Stimulated activated CD4-positive, alpha-beta T cell treated with anti-CD3 and anti-CD28 coated beads, Interleukin-1b, Interleukin-23, amount 100 ng/mL, for 4 hours (primary cell): Measurements from ENCODE around the gene FRMD5.
A peak's percentile ranks its signal among the peaks of the same experiment; 100 is the strongest.

Experiments
- DNase-seq, 2 donors: peaks; one replicate each; pipeline ENCODE4 v3.0.0-alpha.2; 2020; ENCODE audit warnings: low read depth in 2 of 2

The FRMD5 gene

DNA sequence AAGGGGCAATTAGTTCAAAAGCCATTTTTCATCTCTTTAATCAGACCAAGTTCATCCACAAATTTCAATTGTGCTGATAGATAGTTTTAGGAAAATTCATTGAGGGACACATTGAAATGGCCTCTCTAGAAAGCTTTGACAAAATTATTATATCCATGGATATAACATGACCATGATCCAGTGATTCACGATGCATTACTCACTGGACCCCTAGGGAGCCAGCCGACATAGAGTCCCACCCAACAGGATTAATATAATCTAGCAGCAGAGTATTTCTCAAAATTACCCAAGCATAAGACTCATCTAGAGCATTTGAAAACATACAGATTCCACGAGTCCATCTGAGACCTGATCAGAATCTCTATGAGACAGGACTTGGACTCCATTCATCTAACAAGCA lies 100.3 kb downstream of the FRMD5 start:
- no peak for DNase-seq

DNA sequence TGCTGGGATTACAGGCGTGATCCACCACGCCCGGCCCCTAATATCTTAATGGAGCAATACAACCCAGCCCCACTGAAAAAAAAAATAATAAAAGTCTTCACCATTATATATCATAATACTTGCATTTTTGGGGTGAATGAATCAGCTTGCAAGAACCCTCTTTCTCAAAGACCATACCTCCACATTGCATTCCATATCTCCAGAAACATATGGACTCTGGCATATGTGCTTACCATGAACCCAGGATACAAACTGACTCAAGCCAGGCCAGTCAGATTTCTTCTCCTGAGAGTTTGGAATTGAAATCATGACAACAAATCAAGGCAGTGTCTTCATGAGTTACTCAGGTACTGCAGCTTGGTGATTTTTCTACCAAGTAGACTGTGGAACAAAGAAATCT lies 101.2 kb downstream of the FRMD5 start:
- no peak for DNase-seq

DNA sequence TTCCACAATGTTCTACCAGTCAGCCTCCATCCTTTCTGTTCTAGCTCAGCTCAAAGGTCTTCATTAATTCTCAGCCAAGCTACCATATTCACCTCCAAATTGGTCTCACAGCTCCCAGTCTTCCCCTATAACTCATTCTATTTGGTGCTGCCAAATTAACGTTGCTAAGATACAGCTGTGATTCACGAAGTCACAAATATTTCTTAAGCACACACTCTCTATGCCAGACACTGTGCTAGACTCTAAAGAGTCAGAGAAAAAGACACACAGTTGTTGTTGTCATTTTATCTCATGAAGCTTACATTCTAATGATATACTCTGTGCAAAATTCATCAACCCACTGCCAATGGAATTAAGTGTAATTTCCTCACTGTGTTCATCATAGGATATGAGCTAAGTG lies 102.8 kb downstream of the FRMD5 start:
- no peak for DNase-seq

DNA sequence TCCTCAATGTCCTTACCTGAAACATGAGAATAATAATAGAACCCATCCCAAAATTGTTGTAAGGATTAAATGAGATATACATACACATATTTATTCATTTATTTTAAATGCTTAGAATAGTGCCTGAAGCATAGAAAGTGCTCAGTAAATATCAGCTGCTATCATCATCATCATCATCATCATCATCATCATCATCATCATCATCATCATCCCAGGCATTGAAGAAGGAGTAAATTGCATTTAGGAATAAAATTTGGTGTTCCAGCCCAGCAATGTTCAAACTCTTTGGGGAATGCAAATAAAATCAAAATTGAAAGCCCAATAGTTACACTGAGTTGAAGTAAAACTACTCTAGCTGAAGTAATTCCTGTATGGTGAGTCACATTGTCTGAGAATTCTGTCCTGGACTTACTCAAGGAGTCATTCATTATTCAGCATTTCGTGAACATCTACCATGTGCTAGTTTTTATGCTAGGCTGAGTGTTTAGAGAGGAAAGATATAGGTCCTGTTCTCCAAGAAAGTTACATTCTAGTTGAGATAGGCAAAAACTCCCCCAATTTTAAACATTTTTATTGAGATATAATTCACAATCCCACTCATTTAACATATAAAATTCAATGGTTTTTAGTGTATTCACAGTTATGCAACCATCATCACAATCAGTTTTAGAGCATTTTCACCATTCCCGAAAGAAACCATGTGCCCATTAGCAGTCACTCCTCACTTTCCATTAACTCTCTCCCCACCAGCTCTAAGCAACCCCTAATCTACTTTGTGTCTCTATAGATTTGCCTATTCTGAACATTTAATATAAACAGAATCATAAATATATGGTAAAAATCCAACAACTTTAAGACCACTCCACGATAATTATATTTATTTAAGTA lies 107.2 kb downstream of the FRMD5 start:
- no peak for DNase-seq

DNA sequence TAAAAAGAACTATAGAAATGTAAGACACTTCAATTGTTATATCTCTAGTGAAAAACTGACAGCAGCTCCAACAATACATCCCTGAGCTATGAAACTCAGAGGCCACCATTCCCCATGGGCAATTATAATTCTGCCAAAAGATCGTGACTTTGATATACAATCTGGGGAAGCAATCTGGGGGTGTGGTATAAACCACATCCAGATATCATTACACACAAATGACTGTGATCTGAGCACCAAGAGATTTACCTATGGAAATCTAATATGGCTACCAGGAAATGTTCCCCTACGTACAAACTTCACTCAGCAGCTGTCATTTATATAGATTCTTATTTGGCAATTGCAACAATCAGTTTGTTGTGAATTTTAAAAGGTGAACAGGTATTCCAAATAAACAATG lies 110.3 kb downstream of the FRMD5 start:
- DNase-seq: no peak

DNA sequence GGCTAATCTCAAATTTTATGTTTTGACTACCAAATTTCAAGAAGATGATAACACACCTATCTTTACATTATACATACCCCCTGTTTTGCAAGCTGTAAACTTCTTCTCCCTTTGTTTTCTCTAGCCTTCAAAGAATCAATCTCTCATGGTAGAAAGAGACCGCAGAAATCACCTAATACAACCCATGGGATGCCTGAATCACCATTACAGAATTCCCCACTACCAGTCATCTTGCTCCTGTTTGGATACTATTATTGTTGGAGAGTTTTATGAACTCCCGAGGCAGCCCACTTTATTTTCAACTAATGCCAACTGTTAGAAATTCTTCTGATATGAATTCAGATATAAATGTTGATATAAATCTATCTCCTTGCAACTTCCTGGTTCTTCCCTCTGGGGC lies 110.9 kb downstream of the FRMD5 start:
- no peak for DNase-seq

DNA sequence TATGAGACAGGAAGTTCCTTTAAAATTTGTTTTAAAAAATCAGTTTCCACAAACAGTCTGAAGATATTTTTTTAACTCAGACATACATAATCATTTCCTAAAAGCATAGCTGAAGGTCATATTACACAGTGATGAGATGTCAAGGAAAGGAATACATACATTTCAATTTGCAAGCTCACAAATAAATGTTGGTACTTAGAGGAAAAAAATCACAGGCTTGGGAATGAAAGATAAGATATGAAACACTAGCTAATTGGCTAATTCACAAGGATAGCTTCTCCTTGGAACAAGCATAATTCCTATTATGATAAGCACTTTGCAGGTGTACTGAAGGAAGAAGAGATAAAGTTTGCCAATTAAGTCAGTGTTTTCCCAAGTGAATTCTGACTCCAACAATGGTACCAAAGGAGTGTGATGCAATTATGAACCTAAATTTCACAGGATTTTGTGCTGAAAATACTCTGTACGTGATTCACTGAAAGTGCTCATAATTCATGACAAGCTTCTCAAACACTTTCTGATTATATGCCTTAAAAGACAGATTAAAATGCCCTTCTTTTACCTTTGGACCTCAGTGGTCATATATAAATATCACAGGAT lies 112.4 kb downstream of the FRMD5 start:
- no peak for DNase-seq

DNA sequence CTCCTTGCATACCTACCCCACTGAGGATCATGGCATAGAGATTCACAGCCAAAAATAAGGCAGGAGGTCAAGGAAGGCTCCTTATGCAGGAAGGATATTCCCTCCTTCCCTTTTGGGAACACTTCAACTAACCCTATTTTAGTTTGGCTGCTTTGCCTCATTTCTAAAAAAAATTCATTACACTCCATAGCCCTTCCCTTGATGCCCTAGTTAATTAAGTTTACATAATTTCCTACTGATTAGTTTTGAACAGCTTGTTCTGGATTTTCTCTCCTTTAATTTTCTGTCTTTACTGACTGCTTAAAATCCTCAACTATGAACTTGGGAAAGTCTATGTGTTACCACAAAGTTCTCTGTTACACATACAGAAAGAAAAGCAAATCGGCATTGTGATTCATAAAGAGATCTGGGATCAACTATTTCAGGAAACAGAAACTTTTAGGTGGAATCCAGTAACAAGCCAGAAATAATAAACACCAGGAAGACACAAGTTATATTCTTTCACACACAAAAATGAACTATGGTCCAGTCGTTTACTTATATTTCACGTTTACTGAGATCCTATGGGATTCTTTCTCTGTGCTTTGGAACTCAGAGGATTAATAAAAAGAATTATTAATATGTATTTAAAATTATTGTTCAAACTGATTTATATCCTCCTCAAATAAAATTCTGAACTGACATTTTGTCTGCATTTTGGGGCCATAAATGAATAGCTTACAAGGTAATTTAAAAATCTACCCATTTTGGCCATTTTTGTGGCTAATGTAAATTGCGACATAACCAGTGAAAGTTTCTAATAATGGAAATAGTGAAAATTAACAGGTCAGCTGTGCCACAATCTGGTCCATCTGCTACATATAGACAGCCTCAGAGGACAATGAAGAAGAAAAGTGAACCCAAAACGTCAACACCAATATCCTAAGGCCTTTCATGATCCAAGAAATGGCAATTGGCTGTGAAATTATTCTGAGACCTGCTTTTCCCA lies 113.8 kb downstream of the FRMD5 start:
- DNase-seq: no peak

DNA sequence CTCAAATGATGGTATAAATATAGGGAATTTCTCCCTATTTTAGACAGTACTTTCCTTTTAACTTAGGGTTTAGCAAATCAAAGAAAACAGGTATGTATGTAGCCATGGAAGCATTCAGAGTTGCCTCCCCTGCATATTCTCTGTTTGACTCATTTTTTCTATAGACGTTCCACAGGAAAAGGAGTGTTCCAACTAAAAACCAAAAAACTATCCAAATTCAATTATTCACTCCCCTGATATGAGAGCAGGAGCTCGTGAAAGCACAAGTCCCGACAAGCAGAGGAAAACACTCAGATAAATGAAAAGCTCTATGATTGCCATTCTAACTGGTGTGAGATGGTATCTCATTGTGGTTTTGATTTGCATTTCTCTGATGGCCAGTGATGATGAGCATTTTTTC lies 119.5 kb downstream of the FRMD5 start:
- no peak for DNase-seq

DNA sequence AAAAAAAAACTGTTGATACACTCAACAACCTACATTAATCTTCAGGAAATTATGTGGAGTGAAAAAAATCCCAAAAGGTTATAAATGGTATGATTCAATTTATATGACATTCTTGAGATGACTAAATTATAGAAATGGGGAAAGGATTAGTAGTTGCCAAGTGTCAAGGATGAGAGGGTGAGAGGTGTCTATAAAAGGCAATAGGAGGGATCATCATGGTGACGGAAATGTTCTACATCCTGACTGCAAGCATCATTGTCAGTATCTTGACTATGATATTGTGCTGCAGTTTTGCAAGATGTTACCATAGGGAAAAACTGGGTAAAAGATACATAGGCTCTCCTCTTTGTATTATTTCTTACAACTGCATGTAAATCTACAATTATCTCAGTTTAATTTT lies 125.6 kb downstream of the FRMD5 start:
- DNase-seq: no peak

DNA sequence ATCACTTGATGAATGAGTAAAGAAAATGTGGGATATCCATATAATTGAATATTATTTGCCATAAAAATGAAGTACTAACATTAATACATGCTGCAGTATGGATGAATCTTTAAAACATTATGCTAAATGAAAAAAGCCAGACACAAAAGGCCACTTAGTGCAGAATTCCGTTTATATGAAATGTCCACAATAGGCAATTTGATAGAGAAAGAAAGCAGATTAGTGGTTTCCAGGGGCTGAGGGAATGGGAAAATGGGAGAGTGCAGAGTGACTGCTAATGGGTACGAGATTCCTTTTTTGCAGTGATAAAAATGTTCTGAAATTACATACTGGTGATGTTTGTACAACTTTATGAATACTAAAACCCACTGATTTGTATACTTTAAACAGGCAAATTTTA lies 126.7 kb downstream of the FRMD5 start:
- DNase-seq: no peak

DNA sequence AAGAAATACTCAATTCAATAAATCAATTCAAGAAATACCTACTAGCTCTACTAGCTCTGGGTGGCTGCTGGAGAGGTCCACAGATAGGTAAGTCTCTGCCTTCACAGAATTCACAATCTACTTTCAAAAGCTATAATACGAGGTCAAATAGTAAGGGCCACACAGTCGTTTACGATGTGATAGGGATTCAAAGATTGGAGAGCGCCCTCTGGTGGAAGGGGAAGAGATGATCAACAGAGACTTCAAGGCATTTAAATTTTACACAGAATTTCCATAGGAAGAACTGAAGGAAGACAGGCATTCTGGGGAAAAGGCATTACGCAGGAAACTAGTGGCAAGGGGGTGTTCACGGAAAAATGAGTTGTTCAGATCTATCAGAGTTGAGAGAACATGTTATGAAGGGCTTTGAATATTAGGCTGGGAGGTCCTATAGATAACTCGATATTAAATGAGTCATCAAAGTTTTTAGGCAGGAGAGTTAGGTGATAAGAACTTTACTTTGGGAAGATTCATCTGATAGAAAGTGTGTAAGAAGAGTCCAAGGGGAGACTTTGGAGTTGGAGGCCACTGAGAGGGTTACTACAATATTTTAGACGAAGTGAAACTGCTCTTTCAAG lies 128.8 kb downstream of the FRMD5 start:
- peak; percentile 1 to 51 for DNase-seq

DNA sequence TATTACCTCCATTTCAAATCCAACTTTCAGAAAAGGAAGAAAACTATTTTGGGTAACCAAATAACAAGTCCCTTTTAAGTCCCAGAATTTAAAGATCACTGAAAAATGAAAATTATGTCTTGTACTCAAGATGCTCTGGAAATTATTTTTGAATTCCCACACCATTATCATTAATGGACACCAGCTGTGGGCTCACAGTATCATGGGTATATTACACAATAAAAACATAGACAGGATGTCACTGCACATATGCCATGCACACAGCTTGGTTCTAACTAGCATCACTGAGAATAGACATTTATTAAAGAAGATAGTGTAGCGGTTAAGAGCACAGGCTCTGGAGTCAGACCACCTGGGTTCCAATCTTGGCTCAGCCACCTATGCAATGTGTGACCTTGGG lies 130.4 kb downstream of the FRMD5 start:
- no peak for DNase-seq

DNA sequence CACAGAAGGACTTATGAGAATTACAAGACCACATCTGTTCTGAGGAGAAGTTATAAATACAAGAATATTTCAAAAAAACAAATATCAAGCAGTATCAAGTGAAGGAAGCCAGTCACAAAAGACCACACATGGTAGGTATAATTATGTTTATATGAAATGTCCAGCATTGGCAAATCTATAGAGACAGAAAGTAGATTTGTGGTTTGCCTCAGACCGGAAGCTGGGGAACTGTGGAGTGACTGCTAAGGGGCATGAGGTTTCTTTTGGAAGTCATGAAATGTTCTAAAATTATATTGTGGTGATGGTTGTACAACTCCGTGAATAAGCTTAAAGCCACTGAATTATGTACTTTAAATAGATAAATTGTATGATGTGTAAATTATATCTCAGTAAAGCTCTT lies 136.9 kb downstream of the FRMD5 start:
- DNase-seq: no peak

DNA sequence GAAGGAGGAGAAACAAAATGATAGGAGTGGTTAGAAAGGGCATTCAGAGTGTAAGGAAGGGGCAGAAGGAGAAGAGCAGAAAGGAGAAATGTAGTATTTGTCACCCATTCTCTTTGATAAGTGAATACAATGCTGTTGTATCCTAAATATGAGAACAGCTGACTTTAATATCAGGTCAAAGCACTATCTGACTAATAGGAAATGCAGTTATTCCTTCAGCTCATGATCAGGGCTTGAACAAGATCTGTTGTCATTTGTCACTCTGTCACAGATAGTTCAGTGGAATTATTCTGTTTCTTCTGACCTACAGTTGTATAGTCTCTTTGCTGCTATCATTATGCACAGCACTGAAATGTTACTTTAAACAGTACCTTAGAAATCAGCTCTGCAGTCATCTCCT lies 149.4 kb downstream of the FRMD5 start:
- no peak for DNase-seq

DNA sequence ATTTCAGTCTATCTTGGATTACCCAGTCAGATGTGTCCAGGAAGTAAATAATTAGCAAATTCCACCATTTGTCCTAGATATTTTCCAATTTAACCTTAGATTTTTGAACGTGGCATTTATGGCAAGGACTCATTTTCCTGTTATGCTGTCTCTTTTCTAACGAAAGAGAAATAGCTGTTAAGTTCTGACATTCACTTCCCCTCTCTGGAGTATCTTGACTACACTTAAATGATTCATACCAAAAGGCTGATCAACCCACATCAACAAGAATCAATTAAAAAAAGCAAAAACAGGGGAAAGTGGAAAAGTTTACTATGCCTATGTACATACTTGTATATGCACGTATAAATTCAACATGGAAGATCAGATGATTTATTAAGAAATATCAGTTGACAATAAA lies 149.9 kb downstream of the FRMD5 start:
- DNase-seq: no peak

DNA sequence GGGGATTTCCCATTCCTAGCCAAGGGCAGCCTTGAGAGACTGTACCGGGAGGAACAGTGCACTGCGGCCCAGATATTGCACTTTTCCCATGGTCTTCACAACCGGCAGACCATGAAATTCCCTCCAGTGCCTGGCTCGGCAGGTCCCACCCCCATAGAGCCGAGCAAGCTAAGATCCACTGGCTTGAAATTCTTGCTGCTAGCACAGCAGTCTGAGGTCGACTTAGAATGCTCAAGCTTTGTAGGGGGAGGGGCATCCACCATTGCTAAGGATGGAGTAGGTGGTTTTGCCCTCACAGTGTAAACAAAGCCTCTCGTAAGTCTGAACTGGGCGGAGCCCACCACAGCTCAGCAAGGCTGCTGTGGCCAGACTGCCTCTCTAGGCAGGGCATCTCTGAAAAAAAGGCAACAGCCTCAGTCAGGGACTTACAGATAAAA lies 156.3 kb downstream of the FRMD5 start:
- no peak for DNase-seq

DNA sequence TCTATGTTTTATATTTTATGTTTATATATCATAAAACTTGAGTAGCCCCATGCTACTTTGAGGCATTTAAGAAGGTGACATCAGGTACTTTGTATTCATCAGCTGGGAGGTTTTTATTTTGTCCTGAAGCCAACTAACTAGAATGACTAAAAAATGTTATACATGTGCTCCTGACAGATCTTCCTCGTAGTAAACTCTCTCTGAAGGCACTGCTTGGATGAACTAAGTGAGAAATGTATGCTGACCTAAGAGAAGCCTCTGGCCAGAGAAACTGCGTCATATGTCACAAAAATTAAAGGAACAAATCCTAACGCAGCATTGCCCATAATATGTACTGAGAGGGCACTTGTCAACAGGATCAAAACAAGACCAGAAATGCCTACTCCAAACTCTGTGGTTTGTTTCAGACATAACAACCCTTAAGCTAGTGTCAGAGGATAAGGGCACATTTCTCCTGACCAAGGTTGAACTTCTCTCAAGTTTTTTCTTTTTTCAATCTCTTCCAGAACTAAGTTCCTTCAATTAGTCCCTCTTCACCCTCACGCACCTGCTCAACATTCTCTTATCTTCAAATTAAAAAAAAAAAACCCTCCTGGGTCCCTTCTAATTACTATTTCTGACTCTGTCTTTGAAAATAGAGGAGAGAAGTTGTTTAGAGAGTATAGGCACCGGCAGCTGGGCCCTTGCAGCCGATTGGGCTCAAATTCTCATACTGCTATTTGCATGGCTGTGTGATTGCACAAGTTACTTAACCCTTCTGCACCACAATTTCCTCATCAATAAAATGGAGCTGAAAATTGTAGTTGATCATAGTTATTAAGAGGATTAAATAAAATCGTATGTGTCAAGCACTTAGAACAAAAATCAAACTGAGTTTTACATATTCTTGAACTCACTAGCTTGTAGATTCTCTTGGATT lies 159.0 kb downstream of the FRMD5 start:
- no peak for DNase-seq

DNA sequence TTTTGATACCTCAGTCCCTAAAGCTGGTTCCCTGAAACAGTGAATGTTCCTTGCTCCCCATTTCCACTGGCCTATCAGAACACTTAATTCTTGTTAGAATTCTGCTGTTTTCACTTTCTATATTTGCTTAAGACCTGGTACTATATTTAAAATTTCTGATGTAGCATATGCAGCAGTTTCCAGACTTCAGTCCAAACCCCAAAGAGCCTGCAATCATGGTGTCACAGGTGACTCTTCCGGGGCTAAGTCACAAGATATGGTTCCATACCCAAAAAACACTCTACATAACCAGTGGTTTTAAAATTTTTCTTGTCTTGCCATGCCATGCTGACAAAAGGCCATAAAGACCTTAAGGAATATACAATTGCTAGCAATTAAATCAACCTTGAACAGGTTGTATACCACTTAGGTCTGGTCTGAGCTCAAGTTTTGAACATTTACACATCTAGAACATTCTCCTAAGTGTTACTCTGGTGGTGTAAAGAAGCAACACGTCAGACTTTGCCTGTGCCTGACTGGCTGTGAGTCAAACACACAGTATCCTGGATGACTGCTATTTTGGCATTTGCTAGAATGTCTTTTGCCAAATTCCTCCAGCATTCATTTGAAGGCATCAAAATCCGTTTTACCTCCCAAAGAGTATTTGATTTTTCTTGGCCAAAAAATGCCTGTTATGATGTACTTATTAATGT lies 160.0 kb downstream of the FRMD5 start:
- DNase-seq: no peak

DNA sequence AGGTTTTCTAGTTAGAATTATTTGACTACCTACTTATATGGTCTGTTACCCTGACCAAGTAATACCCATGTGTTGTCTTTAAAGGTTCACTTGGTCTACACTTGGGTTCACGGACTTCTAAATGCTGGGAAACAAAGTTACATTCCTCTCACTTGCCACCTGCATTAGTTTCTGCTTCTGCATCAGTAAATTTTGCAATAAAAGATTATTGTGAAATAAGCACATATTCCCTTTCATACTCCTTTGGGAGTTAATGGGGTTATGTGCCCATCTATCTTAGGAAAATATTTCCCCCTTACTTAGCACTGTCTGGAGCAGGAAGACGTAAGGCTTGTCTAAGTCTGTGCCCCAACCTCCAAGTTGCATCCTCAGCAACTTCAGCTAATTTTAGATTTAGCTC lies 160.7 kb downstream of the FRMD5 start:
- no peak for DNase-seq
